ENCODE measurements around the gene XXYLT1.

Gene XXYLT1

GRCh38 chr3:195020921-195021320 is 250.0 kb downstream of the XXYLT1 start:
- Histone ChIP-seq H3F3A (ENCODE audit: insufficient read depth, low read length) (no peaks in the 10 kb centered on the region), H3K9me3 (ENCODE audit: low read length) (0 out of 2 replicates have a peak, but pooled peaks cover 5% of the 10 kb centered on the region), H3K27ac (ENCODE audit: low read depth, low read length, poor library complexity, severe bottlenecking) (no peak overlapping the region), H3K9me2 (ENCODE audit: low read depth, low read length) (no peaks in the 10 kb centered on the region), H2AFZ (ENCODE audit: low read length) (no peak overlapping the region), H3K9ac (ENCODE audit: low read length) (no peak overlapping the region), H3K4me2 (ENCODE audit: low read length) (no peak overlapping the region), H4K20me1 (ENCODE audit: insufficient read depth, low read length) (no peaks in the 10 kb centered on the region), H3K27me3 (ENCODE audit: insufficient read depth, low read length) (peaks cover 11% of the 10 kb centered on the region; the same call in 1 of the 2 replicates), H3K79me2 (ENCODE audit: insufficient read depth, low read length) (no peaks in the 10 kb centered on the region), H3K4me3 (ENCODE audit: low read depth, low read length, poor library complexity, severe bottlenecking) (no peak overlapping the region), H3K4me1 (ENCODE audit: insufficient read depth, low read length, severe bottlenecking) (no peaks in the 10 kb centered on the region), H3K36me3 (ENCODE audit: insufficient read depth, low read length) (no peaks in the 10 kb centered on the region)
- TF ChIP-seq, protein P1, sequence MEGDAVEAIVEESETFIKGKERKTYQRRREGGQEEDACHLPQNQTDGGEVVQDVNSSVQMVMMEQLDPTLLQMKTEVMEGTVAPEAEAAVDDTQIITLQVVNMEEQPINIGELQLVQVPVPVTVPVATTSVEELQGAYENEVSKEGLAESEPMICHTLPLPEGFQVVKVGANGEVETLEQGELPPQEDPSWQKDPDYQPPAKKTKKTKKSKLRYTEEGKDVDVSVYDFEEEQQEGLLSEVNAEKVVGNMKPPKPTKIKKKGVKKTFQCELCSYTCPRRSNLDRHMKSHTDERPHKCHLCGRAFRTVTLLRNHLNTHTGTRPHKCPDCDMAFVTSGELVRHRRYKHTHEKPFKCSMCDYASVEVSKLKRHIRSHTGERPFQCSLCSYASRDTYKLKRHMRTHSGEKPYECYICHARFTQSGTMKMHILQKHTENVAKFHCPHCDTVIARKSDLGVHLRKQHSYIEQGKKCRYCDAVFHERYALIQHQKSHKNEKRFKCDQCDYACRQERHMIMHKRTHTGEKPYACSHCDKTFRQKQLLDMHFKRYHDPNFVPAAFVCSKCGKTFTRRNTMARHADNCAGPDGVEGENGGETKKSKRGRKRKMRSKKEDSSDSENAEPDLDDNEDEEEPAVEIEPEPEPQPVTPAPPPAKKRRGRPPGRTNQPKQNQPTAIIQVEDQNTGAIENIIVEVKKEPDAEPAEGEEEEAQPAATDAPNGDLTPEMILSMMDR (IDR thresholded peaks at IDR 0.05; ENCODE audit: low read length) = no peak
- no peak for TF ChIP-seq EZH2 (IDR thresholded peaks at IDR 0.05; ENCODE audit: borderline replicate concordance, low read length)

- TF ChIP-seq, protein P1 (IDR thresholded peaks at IDR 0.05; ENCODE audit: low read length) = no peak
- TF ChIP-seq EZH2 (IDR thresholded peaks at IDR 0.05; ENCODE audit: borderline replicate concordance, low read length) = no peak
- Histone ChIP-seq H2AFZ (ENCODE audit: low read length) (no peak overlapping the region), H3F3A (ENCODE audit: insufficient read depth, low read length) (no peaks in the 10 kb centered on the region), H3K9me2 (ENCODE audit: low read depth, low read length) (no peaks in the 10 kb centered on the region), H3K4me3 (ENCODE audit: low read depth, low read length, poor library complexity, severe bottlenecking) (no peak overlapping the region), H3K9ac (ENCODE audit: low read length) (no peak overlapping the region), H3K4me1 (ENCODE audit: insufficient read depth, low read length, severe bottlenecking) (no peaks in the 10 kb centered on the region), H3K9me3 (ENCODE audit: low read length) (0 out of 2 replicates have a peak, but pooled peaks cover 5% of the 10 kb centered on the region), H3K4me2 (ENCODE audit: low read length) (no peak overlapping the region), H3K79me2 (ENCODE audit: insufficient read depth, low read length) (no peaks in the 10 kb centered on the region), H3K27me3 (ENCODE audit: insufficient read depth, low read length) (peaks cover 12% of the 10 kb centered on the region; the same call in 1 of the 2 replicates), H4K20me1 (ENCODE audit: insufficient read depth, low read length) (no peaks in the 10 kb centered on the region), H3K27ac (ENCODE audit: low read depth, low read length, poor library complexity, severe bottlenecking) (no peak overlapping the region), H3K36me3 (ENCODE audit: insufficient read depth, low read length) (no peaks in the 10 kb centered on the region)
These were observed 250.8 kb downstream of the XXYLT1 start for GRCh38 chr3:195020185-195020584.

DNA sequence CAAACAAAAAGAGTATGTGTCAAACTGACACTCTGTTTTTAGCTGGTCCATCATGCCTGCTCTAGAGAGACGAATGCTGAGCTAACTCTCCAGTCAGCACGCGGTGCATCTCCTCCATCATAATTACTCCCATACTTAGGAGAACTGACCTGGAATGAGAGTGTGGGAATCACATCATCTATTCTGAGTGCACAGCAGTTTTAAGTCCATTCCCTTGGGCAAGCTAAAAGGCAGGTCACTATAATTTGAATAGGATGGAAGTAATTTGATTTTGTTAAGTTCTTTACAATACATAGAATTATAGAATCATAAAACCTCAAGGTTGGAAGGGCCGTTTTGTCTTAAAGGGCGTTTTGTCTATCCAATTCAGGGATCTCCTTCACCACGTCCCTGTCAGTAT is 251.6 kb downstream of the XXYLT1 start:
- Histone ChIP-seq H3K4me1 (ENCODE audit: insufficient read depth, low read length, severe bottlenecking) (no peaks in the 10 kb centered on the region), H3K79me2 (ENCODE audit: insufficient read depth, low read length) (no peaks in the 10 kb centered on the region), H3K27me3 (ENCODE audit: insufficient read depth, low read length) (peaks cover 12% of the 10 kb centered on the region; the same call in 1 of the 2 replicates), H3K4me2 (ENCODE audit: low read length) (no peak overlapping the region), H3F3A (ENCODE audit: insufficient read depth, low read length) (no peaks in the 10 kb centered on the region), H4K20me1 (ENCODE audit: insufficient read depth, low read length) (no peaks in the 10 kb centered on the region), H3K36me3 (ENCODE audit: insufficient read depth, low read length) (no peaks in the 10 kb centered on the region), H3K9me2 (ENCODE audit: low read depth, low read length) (no peaks in the 10 kb centered on the region), H3K9ac (ENCODE audit: low read length) (no peak overlapping the region), H3K4me3 (ENCODE audit: low read depth, low read length, poor library complexity, severe bottlenecking) (no peak overlapping the region), H3K9me3 (ENCODE audit: low read length) (0 out of 2 replicates have a peak, but pooled peaks cover 5% of the 10 kb centered on the region), H3K27ac (ENCODE audit: low read depth, low read length, poor library complexity, severe bottlenecking) (no peak overlapping the region), H2AFZ (ENCODE audit: low read length) (no peak overlapping the region)
- TF ChIP-seq, protein P1 (IDR thresholded peaks at IDR 0.05; ENCODE audit: low read length) = no peak
- TF ChIP-seq EZH2 (IDR thresholded peaks at IDR 0.05; ENCODE audit: borderline replicate concordance, low read length) = no peak
